ENCODE data around the gene HOXB3.

GRCh38 chr17:48605991-48606891 is 16.2 kb upstream of the HOXB3 start:
- TF ChIP-seq ZXDB (tag by site-specific recombination; IDR thresholded peaks at IDR 0.05): no peak
- TF ChIP-seq CTCF (tag by site-specific recombination; IDR thresholded peaks at IDR 0.05): no peak
- TF ChIP-seq ZNF473 (tag by site-specific recombination; IDR thresholded peaks at IDR 0.05): no peak
- TF ChIP-seq ZBTB7A (tag by site-specific recombination; IDR thresholded peaks at IDR 0.05; ENCODE audit: low read depth): no peak
- no peak for TF ChIP-seq ATF2 (tag by site-specific recombination; IDR thresholded peaks at IDR 0.05; ENCODE audit: low read depth)
- no peak for TF ChIP-seq ZBTB21 (tag by site-specific recombination; IDR thresholded peaks at IDR 0.05)
- no peak for TF ChIP-seq ZNF221 (tag by site-specific recombination; IDR thresholded peaks at IDR 0.05; ENCODE audit: borderline replicate concordance)
- TF ChIP-seq ZSCAN30 (tag by site-specific recombination; IDR thresholded peaks at IDR 0.05): no peak
- no peak for TF ChIP-seq YY1 (tag by site-specific recombination; IDR thresholded peaks at IDR 0.05)

Measured in HEK293 (cell line).